ENCODE measurements around the gene COPA. TPM values are rescaled to one million over a fixed set of nuclear protein-coding genes. Genes with fewer than 3 reads are reported as not detected.

The COPA gene
- total RNA-seq, 1 donor from 2014 or later = 142 TPM

DNA sequence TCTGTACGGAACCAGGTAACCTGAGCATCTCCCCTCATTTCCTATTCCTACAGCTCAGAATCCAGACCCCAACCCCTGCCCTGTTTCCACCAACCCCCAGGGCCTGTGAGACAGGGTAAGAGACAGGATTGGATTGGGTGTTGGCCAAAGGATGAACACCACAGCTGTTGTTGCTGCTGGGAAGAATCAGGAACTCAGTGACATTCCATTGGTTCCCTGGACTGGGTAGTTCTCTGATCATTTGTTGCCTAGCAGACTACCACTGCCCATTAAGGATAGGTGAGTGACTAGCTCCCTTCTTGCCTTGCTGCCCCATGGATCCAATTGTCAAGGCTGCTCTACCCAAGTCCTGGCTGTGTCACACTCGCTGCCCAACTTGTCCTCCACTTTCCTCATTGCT is 10.2 kb upstream of the COPA start:
- DNase-seq (no peak), ATAC-seq (no peak)
- Histone ChIP-seq H3K9me3 (no peaks in the 10 kb centered on the region), H3K36me3 (peaks cover 100% of the 10 kb centered on the region), H3K4me1 (no peaks in the 10 kb centered on the region), H3K4me3 (no peak overlapping the region), H3K27ac (no peak overlapping the region), H3K27me3 (no peaks in the 10 kb centered on the region)
- TF ChIP-seq, protein P1, sequence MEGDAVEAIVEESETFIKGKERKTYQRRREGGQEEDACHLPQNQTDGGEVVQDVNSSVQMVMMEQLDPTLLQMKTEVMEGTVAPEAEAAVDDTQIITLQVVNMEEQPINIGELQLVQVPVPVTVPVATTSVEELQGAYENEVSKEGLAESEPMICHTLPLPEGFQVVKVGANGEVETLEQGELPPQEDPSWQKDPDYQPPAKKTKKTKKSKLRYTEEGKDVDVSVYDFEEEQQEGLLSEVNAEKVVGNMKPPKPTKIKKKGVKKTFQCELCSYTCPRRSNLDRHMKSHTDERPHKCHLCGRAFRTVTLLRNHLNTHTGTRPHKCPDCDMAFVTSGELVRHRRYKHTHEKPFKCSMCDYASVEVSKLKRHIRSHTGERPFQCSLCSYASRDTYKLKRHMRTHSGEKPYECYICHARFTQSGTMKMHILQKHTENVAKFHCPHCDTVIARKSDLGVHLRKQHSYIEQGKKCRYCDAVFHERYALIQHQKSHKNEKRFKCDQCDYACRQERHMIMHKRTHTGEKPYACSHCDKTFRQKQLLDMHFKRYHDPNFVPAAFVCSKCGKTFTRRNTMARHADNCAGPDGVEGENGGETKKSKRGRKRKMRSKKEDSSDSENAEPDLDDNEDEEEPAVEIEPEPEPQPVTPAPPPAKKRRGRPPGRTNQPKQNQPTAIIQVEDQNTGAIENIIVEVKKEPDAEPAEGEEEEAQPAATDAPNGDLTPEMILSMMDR (IDR thresholded peaks at IDR 0.05) = no peak
- intact Hi-C loops (cut with DNase I) = no loop called here

DNA sequence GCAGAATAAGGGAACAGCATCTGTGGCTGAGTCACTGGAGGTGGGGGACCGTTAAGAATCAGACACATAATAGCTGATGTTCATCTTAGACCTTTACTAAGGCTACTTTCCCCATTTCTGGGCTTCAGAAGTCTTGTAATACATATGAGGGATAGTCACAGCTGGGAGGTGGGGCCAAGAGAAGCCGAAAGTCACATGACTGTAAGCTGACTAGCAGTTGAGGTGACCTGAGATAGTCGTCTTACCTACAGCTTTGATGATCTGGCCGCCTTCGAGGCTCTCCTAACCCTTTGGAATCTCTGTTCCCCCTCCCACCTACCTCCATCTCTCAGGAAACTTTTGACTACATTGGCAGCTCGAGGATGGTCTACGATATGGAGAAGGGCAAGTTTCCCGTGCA is 9.5 kb upstream of the COPA start:
- Histone ChIP-seq H3K36me3 (peaks cover 100% of the 10 kb centered on the region), H3K4me3 (no peak overlapping the region), H3K4me1 (no peaks in the 10 kb centered on the region), H3K27ac (no peak overlapping the region), H3K27me3 (no peaks in the 10 kb centered on the region), H3K9me3 (no peaks in the 10 kb centered on the region)
- TF ChIP-seq, protein P1 (IDR thresholded peaks at IDR 0.05) = no peak
- intact Hi-C loops (cut with DNase I) = no loop called here
- ATAC-seq (no peak), DNase-seq (no peak)

DNA sequence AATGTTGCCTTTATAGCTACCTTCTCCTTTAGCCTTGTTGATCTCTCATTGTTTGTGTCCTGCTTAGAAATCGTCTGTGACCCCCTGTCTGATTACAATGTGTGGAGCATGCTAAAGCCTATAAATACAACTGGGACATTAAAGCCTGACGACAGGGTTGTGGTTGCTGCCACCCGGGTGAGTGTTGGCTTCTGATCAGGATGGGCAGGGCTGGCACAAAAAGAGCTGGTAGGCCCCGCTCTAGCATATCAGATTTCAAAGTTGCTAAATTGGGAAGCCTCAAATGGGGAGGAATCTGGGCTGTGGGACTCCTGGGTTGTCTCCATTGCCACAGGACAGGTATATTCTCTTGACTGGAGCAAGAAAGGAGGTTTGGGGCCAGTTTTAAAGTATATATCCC is 8.6 kb upstream of the COPA start:
- DNase-seq = no peak
- Histone ChIP-seq H3K4me1 (no peaks in the 10 kb centered on the region), H3K9me3 (no peaks in the 10 kb centered on the region), H3K36me3 (peaks cover 98% of the 10 kb centered on the region), H3K27me3 (no peaks in the 10 kb centered on the region), H3K27ac (no peak overlapping the region), H3K4me3 (no peak overlapping the region)
- intact Hi-C loops (cut with DNase I) = no loop called here
- ATAC-seq = no peak
- TF ChIP-seq, protein P1 (IDR thresholded peaks at IDR 0.05) = no peak

DNA sequence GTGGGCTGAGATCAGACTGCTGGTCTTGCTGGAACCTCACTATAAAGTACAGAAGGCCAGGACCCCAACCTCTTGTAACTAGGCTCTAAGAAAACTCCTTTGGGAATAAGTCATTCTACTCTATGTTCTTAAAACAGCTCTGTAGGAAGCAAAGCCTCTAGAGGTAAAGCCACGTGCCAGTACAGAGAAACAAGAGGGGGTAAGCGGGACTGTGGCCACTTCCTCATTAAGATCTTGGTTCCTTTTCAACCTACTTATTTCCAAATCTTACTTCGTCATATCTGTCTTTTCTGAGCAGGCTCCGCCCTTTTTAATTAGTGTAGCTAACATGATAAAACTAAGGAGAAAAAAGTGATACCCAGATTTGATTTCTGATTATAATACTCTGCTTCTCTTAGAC is 3.9 kb upstream of the COPA start:
- Histone ChIP-seq H3K27me3 (no peaks in the 10 kb centered on the region), H3K36me3 (peaks cover 52% of the 10 kb centered on the region), H3K4me3 (no peak overlapping the region), H3K9me3 (no peaks in the 10 kb centered on the region), H3K4me1 (peaks cover 11% of the 10 kb centered on the region), H3K27ac (peak overlapping the region; percentile 55)
- ATAC-seq (peak; percentile 59), DNase-seq (no peak)
- TF ChIP-seq, protein P1 (IDR thresholded peaks at IDR 0.05) = no peak
- intact Hi-C loops (cut with DNase I) = no loop called here

DNA sequence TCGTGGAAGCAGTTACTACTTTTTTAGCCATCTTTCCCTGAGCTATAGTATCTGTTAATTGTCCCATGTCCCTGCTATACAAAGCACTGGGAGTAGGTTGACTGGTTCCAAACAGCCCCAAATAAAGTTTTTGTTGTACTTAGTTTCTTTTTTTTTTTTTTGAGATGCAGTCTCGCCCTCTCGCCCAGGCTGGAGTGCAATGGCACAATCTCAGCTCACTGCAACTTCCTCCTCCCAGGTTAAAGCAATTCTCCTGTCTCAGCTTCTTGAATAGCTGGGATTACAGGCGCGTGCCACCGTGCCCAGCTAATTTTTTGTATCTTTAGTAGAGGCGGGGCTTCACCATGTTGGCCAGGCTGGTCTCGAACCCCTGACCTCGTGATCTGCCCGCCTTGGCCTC is 3.4 kb upstream of the COPA start:
- intact Hi-C loops (cut with DNase I) = no loop called here

More for the DNA sequence above, 3.4 kb upstream of the COPA start:
- Histone ChIP-seq H3K9me3 (no peaks in the 10 kb centered on the region), H3K27me3 (no peaks in the 10 kb centered on the region), H3K36me3 (peaks cover 47% of the 10 kb centered on the region), H3K4me3 (no peak overlapping the region), H3K4me1 (peaks cover 16% of the 10 kb centered on the region), H3K27ac (peak overlapping the region; percentile 55)
- no peak for DNase-seq
- ATAC-seq = no peak
- TF ChIP-seq, protein P1 (IDR thresholded peaks at IDR 0.05) = no peak
